H9 (cell line): ENCODE data around the gene CSNK1E. TPM values are rescaled to one million over a fixed set of nuclear protein-coding genes. Genes with fewer than 3 reads are reported as not detected.

Experiments
- DNase-seq: peaks from one replicate; pipeline ENCODE4 v3.0.0-alpha.2; 2017
- H2AFZ ChIP-seq: one replicate; pipeline ENCODE4 v1.6.1; 2013; ENCODE audit warnings: mild to moderate bottlenecking, low read length, control low read depth, moderate library complexity
- H2AK5ac ChIP-seq: 2 replicates; pipeline ENCODE4 v1.6.1; 2013; ENCODE audit warnings: low read length, control low read depth, mixed read lengths; ENCODE audit not compliant: insufficient read length
- H2BK120ac ChIP-seq: one replicate; pipeline ENCODE4 v1.6.1; 2013; ENCODE audit warnings: low read depth, mild to moderate bottlenecking, low read length, control low read depth, inconsistent platforms; ENCODE audit not compliant: poor library complexity, severe bottlenecking
- H2BK12ac ChIP-seq: 2 replicates; pipeline ENCODE4 v1.6.1; 2013; ENCODE audit warnings: low read length, control low read depth, mixed read lengths, low read depth; ENCODE audit not compliant: insufficient read length
- H2BK15ac ChIP-seq: 2 replicates; pipeline ENCODE4 v1.6.1; 2013; ENCODE audit warnings: low read depth, low read length, control low read depth
- H2BK20ac ChIP-seq: one replicate; pipeline ENCODE4 v1.6.1; 2013; ENCODE audit warnings: low read depth, mild to moderate bottlenecking, low read length, control low read depth, inconsistent platforms; ENCODE audit not compliant: poor library complexity, severe bottlenecking
- H2BK5ac ChIP-seq: 2 replicates; pipeline ENCODE4 v1.6.1; 2013; ENCODE audit warnings: low read length, control low read depth, mixed read lengths; ENCODE audit not compliant: insufficient read length
- H3K14ac ChIP-seq: 2 replicates; pipeline ENCODE4 v1.6.1; 2013; ENCODE audit warnings: low read length, control low read depth; ENCODE audit not compliant: insufficient read depth
- H3K18ac ChIP-seq: 2 replicates; pipeline ENCODE4 v1.6.1; 2013; ENCODE audit warnings: low read depth, mild to moderate bottlenecking, mixed read lengths, low read length, control low read depth; ENCODE audit not compliant: insufficient read length
- H3K23ac ChIP-seq: 2 replicates; pipeline ENCODE4 v1.6.1; 2013; ENCODE audit warnings: low read length, control low read depth, mixed read lengths, low read depth; ENCODE audit not compliant: insufficient read length
- H3K23me2 ChIP-seq: 2 replicates; pipeline ENCODE4 v1.6.1; 2013; ENCODE audit warnings: low read depth, mild to moderate bottlenecking, mixed read lengths, low read length, control low read depth; ENCODE audit not compliant: insufficient read length, poor library complexity, severe bottlenecking
- H3K27ac ChIP-seq: 2 replicates; pipeline ENCODE4 v1.5.1; 2013; ENCODE audit warnings: low read length, control low read depth, mixed read lengths, low read depth; ENCODE audit not compliant: insufficient read length
- H3K27me3 ChIP-seq: 2 replicates; pipeline ENCODE4 v1.6.1; 2013; ENCODE audit warnings: low read length, control low read depth, inconsistent platforms; ENCODE audit not compliant: insufficient read depth
- H3K4ac ChIP-seq: 2 replicates; pipeline ENCODE4 v1.6.1; 2013; ENCODE audit warnings: low read depth, mild to moderate bottlenecking, control low read depth, inconsistent platforms, low read length, moderate library complexity
- H3K4me1 ChIP-seq: 2 replicates; pipeline ENCODE4 v1.6.1; 2013; ENCODE audit warnings: low read length, control low read depth, inconsistent platforms; ENCODE audit not compliant: insufficient read depth
- H3K4me2 ChIP-seq: 2 replicates; pipeline ENCODE4 v1.6.1; 2013; ENCODE audit warnings: low read length, control low read depth, mixed read lengths; ENCODE audit not compliant: insufficient read length, insufficient read depth
- H3K56ac ChIP-seq: 2 replicates; pipeline ENCODE4 v1.6.1; 2013; ENCODE audit warnings: low read depth, mild to moderate bottlenecking, mixed read lengths, low read length, control low read depth; ENCODE audit not compliant: insufficient read length
- H3K79me1 ChIP-seq: 2 replicates; pipeline ENCODE4 v1.6.1; 2013; ENCODE audit warnings: low read depth, mild to moderate bottlenecking, moderate library complexity, low read length, control low read depth, inconsistent platforms; ENCODE audit not compliant: insufficient read depth, poor library complexity, severe bottlenecking
- H3K79me2 ChIP-seq: 2 replicates; pipeline ENCODE4 v1.6.1; 2013; ENCODE audit warnings: low read length, control low read depth, inconsistent platforms; ENCODE audit not compliant: insufficient read depth
- H3K9ac ChIP-seq: 2 replicates; pipeline ENCODE4 v1.6.1; 2013; ENCODE audit warnings: low read length, control low read depth, mixed read lengths; ENCODE audit not compliant: insufficient read length; ENCODE audit errors: extremely low read depth
- H3K9me3 ChIP-seq: one replicate; pipeline ENCODE4 v1.6.1; 2013; ENCODE audit warnings: low read depth, low read length, inconsistent platforms; ENCODE audit not compliant: control insufficient read depth
- H3T11ph ChIP-seq: one replicate; pipeline ENCODE4 v1.6.1; 2013; ENCODE audit warnings: mild to moderate bottlenecking, low read length, control low read depth, inconsistent platforms
- H4K20me1 ChIP-seq: one replicate; pipeline ENCODE4 v1.6.1; 2013; ENCODE audit not compliant: control insufficient read depth, insufficient read length, insufficient read depth
- H4K5ac ChIP-seq: 2 replicates; pipeline ENCODE4 v1.6.1; 2013; ENCODE audit warnings: low read depth, mild to moderate bottlenecking, mixed read lengths, low read length, control low read depth; ENCODE audit not compliant: insufficient read length
- H4K8ac ChIP-seq: replicated peaks from 2 replicates; pipeline ENCODE4 v1.6.1; 2013; ENCODE audit warnings: low read length, control low read depth, mixed read lengths, low read depth; ENCODE audit not compliant: insufficient read length
- H4K91ac ChIP-seq: 2 replicates; pipeline ENCODE4 v1.6.1; 2013; ENCODE audit warnings: low read depth, mild to moderate bottlenecking, moderate library complexity, mixed read lengths, low read length, control low read depth; ENCODE audit not compliant: insufficient read length
- H3K27ac Mint-ChIP-seq, 3 experiments: 2 replicates in 2 of 3; 3 replicates in 1 of 3; pipeline ENCODE4 v1.8.0; 2020 to 2021; ENCODE audit warnings: mixed read lengths in 3 of 3, mild to moderate bottlenecking in 1 of 3, moderate library complexity in 1 of 3
- H3K27me3 Mint-ChIP-seq: 2 replicates; pipeline ENCODE4 v1.8.0; 2021; ENCODE audit warnings: low read depth, mild to moderate bottlenecking, moderate library complexity, mixed read lengths
- H3K36me3 Mint-ChIP-seq, 3 experiments: 2 replicates in 2 of 3; 3 replicates in 1 of 3; pipeline ENCODE4 v1.8.0; 2020 to 2021; ENCODE audit warnings: low read depth in 3 of 3, mixed read lengths in 3 of 3; ENCODE audit not compliant: insufficient read depth in 1 of 3
- H3K4me1 Mint-ChIP-seq, 2 experiments: 2 replicates each; pipeline ENCODE4 v1.8.0; 2020; ENCODE audit warnings: mixed read lengths in 2 of 2
- H3K4me3 Mint-ChIP-seq, 2 experiments: 2 replicates in 1 of 2; 3 replicates in 1 of 2; pipeline ENCODE4 v1.8.0; 2020 to 2021; ENCODE audit warnings: mild to moderate bottlenecking in 2 of 2, mixed read lengths in 2 of 2, moderate library complexity in 1 of 2
- H3K9me3 Mint-ChIP-seq, 2 experiments: 2 replicates in 1 of 2; 3 replicates in 1 of 2; pipeline ENCODE4 v1.8.0; 2020; ENCODE audit warnings: mild to moderate bottlenecking in 2 of 2, mixed read lengths in 2 of 2, moderate library complexity in 1 of 2
- WGBS: extraction: QIAGEN DNeasy Blood & Tissue Kit; methylation state at CpG from one replicate; pipeline ENCODE4 v1.1.7; 2013; ENCODE audit warnings: missing lambda C conversion rate, low lambda C conversion rate, mixed read lengths; ENCODE audit not compliant: insufficient read length; ENCODE audit errors: extremely low coverage; 5-methylcytosine and 5-hydroxymethylcytosine counted together
- total RNA-seq: library from RNA; stranded (reverse); gene quantifications from 2 replicates; pipeline ENCODE4 v1.2.1, GENCODE V29; 2021
- TF ChIP-seq, protein P1 (sequence below): fragments of 200-600 bp; sonication (generic); conservative IDR thresholded peaks from 3 replicates; pipeline ENCODE4 v1.8.0; 2021; ENCODE audit warnings: antibody characterized with exemption, mild to moderate bottlenecking

Gene CSNK1E
- total RNA-seq, 1 experiment from 2014 or later = 236 TPM

DNA sequence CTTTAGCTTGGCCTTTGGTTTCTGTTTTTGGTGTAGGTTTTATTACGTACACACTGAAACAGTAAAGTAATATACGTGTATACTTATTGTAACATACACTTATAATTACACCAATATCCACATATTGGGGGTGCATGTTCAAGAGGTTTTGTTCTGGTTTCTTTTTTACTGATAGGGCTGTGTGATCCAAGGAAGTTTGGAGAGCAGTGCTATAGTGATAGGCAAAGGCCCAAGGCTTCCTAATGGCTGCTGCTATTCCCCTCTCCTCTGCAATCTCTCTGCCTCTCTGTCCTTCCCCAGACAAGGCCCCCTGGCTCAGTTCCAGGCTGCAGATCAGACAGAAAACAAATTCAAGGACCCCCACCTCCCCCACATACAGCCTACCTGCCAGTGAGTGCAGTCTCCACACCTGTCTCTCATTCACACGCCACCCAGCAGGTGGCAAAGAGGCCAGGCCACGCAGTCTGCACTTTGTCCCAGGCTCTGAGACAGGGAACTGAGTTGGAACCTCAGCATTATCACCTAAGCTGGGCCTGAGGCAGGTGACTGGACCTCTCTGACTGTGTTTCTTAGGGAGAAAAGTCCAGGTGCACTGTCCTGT is 59.5 kb downstream of the CSNK1E start:
- no peak overlapping the region for H3K27ac ChIP-seq

More for the DNA sequence above, 59.5 kb downstream of the CSNK1E start:
- Histone ChIP-seq H3K27me3 (no peaks in the 10 kb centered on the region), H2BK5ac (no peak overlapping the region), H3T11ph (no peak overlapping the region), H2AFZ (no peak overlapping the region), H4K8ac (no peak overlapping the region), H2BK12ac (no peak overlapping the region), H3K14ac (no peak overlapping the region), H3K4ac (no peak overlapping the region), H4K5ac (no peak overlapping the region), H3K9me3 (no peaks in the 10 kb centered on the region), H3K4me2 (no peak overlapping the region), H3K23me2 (no peaks in the 10 kb centered on the region), H3K56ac (no peak overlapping the region), H3K18ac (no peak overlapping the region), H4K20me1 (peaks cover 2% of the 10 kb centered on the region), H4K91ac (no peak overlapping the region), H3K79me2 (no peaks in the 10 kb centered on the region; the same call in 1 of the 2 replicates), H3K23ac (no peak overlapping the region), H2BK15ac (no peak overlapping the region), H2BK20ac (no peak overlapping the region), H2BK120ac (no peak overlapping the region), H3K9ac (no peak overlapping the region), H3K4me1 (no peaks in the 10 kb centered on the region), H2AK5ac (no peak overlapping the region), H3K79me1 (peaks cover 3% of the 10 kb centered on the region)
- no peak for DNase-seq
- WGBS = no CpG with 5 or more reads among the region's 4 CpGs
- peak overlapping the region in 2 of 3 experiments; percentile 64 to 76; a peak in 3 of 7 replicates for H3K27ac Mint-ChIP-seq
- H3K27me3 Mint-ChIP-seq = no peaks in the 10 kb centered on the region
- peaks cover 25 to 37% of the 10 kb centered on the region in 2 experiments for H3K4me1 Mint-ChIP-seq
- H3K36me3 Mint-ChIP-seq = peaks cover 0 to 5% (median 0%) of the 10 kb centered on the region in 3 experiments; a peak in 1 of 7 replicates
- H3K4me3 Mint-ChIP-seq = no peak overlapping the region
- TF ChIP-seq, protein P1, sequence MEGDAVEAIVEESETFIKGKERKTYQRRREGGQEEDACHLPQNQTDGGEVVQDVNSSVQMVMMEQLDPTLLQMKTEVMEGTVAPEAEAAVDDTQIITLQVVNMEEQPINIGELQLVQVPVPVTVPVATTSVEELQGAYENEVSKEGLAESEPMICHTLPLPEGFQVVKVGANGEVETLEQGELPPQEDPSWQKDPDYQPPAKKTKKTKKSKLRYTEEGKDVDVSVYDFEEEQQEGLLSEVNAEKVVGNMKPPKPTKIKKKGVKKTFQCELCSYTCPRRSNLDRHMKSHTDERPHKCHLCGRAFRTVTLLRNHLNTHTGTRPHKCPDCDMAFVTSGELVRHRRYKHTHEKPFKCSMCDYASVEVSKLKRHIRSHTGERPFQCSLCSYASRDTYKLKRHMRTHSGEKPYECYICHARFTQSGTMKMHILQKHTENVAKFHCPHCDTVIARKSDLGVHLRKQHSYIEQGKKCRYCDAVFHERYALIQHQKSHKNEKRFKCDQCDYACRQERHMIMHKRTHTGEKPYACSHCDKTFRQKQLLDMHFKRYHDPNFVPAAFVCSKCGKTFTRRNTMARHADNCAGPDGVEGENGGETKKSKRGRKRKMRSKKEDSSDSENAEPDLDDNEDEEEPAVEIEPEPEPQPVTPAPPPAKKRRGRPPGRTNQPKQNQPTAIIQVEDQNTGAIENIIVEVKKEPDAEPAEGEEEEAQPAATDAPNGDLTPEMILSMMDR = no peak
- H3K9me3 Mint-ChIP-seq = no peaks in the 10 kb centered on the region
